GM12864 (cell line): ENCODE data around the gene MAGI3.

Source experiments
- DNase-seq: peaks from one replicate; pipeline ENCODE4 v3.0.0-alpha.2; 2011; ENCODE audit warnings: low read depth
- H3K4me3 ChIP-seq: 2 replicates; pipeline ENCODE4 v1.5.1; 2011; ENCODE audit warnings: mild to moderate bottlenecking, low read depth, low read length, control low read depth
- CTCF ChIP-seq: IDR thresholded peaks from 2 replicates; pipeline ENCODE4 v1.5.1; 2011; ENCODE audit warnings: low read depth, mild to moderate bottlenecking, moderate library complexity, low read length, control low read depth, inconsistent platforms; ENCODE audit errors: missing control alignments

The MAGI3 gene

GRCh38 chr1:113659556-113659955, 269.2 kb downstream of the MAGI3 start:
- H3K4me3 ChIP-seq: no peak overlapping the region
- TF ChIP-seq CTCF: no peak
- DNase-seq: no peak

- DNase-seq: no peak
- TF ChIP-seq CTCF: no peak
- H3K4me3 ChIP-seq: no peak overlapping the region
Measured at GRCh38 chr1:113660088-113660487, 269.8 kb downstream of the MAGI3 start.

GRCh38 chr1:113662101-113662500, 271.8 kb downstream of the MAGI3 start:
- no peak for TF ChIP-seq CTCF
- no peak for DNase-seq
- H3K4me3 ChIP-seq: no peak overlapping the region

GRCh38 chr1:113663165-113663951, 273.0 kb downstream of the MAGI3 start:
- H3K4me3 ChIP-seq: no peak overlapping the region
- TF ChIP-seq CTCF: no peak
- no peak for DNase-seq

GRCh38 chr1:113665071-113665470, 274.8 kb downstream of the MAGI3 start:
- no peak for DNase-seq

GRCh38 chr1:113666126-113666525, 275.8 kb downstream of the MAGI3 start:
- no peak overlapping the region for H3K4me3 ChIP-seq
- TF ChIP-seq CTCF: no peak
- DNase-seq: no peak

More at GRCh38 chr1:113665071-113665470, 274.8 kb downstream of the MAGI3 start:
- no peak overlapping the region for H3K4me3 ChIP-seq
- TF ChIP-seq CTCF: no peak

GRCh38 chr1:113669988-113670387, 279.7 kb downstream of the MAGI3 start:
- TF ChIP-seq CTCF: no peak
- no peak overlapping the region for H3K4me3 ChIP-seq
- no peak for DNase-seq
